Tibial nerve (tissue), 4 donors: ENCODE measurements around the gene KDM5A.

Experiments
- CTCF ChIP-seq, 5 experiments: fragments of 200-600 bp in 3 of 5; fragments of 450-650 bp in 2 of 5; sonication (generic) in 3 of 5; IDR thresholded peaks; one replicate each; pipeline ENCODE4 v1.5.1; 2016 to 2019; ENCODE audit warnings: antibody characterized with exemption in 5 of 5, mild to moderate bottlenecking in 3 of 5, moderate library complexity in 2 of 5
- EP300 ChIP-seq, 2 donors: sonication (generic); formaldehyde crosslinking; IDR thresholded peaks; one replicate each; pipeline ENCODE4 v1.6.1; 2017; ENCODE audit warnings: antibody characterized with exemption in 2 of 2, mild to moderate bottlenecking in 1 of 2
- POLR2A ChIP-seq, 2 donors: fragments of 450-650 bp; IDR thresholded peaks; one replicate each; pipeline ENCODE4 v1.6.1; 2017; ENCODE audit warnings: antibody characterized with exemption in 2 of 2, mild to moderate bottlenecking in 2 of 2, moderate library complexity in 2 of 2

GRCh38 chr12:366820-367219, 22.3 kb downstream of the KDM5A start:
- no peak for TF ChIP-seq EP300 (IDR thresholded peaks at IDR 0.05)
- TF ChIP-seq CTCF (IDR thresholded peaks at IDR 0.05): no peak
- no peak for TF ChIP-seq POLR2A (IDR thresholded peaks at IDR 0.05)
